ENCODE measurements around the gene PGBD5.

Gene PGBD5

GRCh38 chr1:230278376-230278775, 147.8 kb downstream of the PGBD5 start:
- Histone ChIP-seq H3K9me3 (no peaks in the 10 kb centered on the region), H3K4me3 (no peak overlapping the region), H3K27me3 (no peaks in the 10 kb centered on the region), H3K36me3 (peaks cover 48 to 69% (median 55%) of the 10 kb centered on the region in 3 donors), H3K4me1 (peaks cover 0 to 16% (median 2%) of the 10 kb centered on the region in 4 donors), H3K27ac (no peak overlapping the region)
- no peak for TF ChIP-seq CTCF (IDR thresholded peaks at IDR 0.05)
- peak in 1 of 2 donors; percentile 25 for DNase-seq
- intact Hi-C loops (cut with DNase I; ENCODE audit: low total_unique reads): no loop called here

- H3K36me3 ChIP-seq: peaks cover 48 to 61% (median 55%) of the 10 kb centered on the region in 3 donors
- no peak overlapping the region for H3K27ac ChIP-seq
- peaks cover 0 to 16% (median 2%) of the 10 kb centered on the region in 4 donors for H3K4me1 ChIP-seq
- H3K9me3 ChIP-seq: no peaks in the 10 kb centered on the region
- DNase-seq: peak in 1 of 2 donors; percentile 45
- no peak for TF ChIP-seq CTCF (IDR thresholded peaks at IDR 0.05)
- intact Hi-C loops (cut with DNase I; ENCODE audit: low total_unique reads): no loop called here
- no peak overlapping the region for H3K4me3 ChIP-seq
- no peaks in the 10 kb centered on the region for H3K27me3 ChIP-seq
Measured at GRCh38 chr1:230277201-230278025, 148.7 kb downstream of the PGBD5 start.

DNA sequence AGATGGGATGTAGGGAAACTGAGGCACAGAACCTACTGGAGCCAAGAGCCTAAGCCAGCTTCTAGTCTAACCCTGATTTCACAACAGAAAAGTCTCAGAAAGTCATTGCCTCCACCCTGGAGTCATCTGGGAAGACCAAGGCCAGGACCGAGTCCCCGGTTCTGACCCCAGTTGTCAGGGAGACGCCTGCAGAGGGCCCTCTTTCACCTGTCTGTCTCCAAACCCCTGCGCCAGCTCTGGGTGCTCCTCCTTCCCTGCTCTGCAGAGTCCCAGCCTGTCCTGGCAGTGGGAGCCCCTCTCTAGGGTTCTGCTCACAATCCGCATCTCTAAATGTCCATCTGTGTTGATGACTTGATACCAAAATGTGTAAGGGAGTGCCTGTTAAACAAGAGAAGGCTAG, 149.7 kb downstream of the PGBD5 start:
- H3K27me3 ChIP-seq: no peaks in the 10 kb centered on the region
- intact Hi-C loops (cut with DNase I; ENCODE audit: low total_unique reads): no loop called here
- H3K4me1 ChIP-seq: peaks cover 0 to 24% (median 2%) of the 10 kb centered on the region in 4 donors
- H3K4me3 ChIP-seq: no peak overlapping the region
- H3K27ac ChIP-seq: no peak overlapping the region
- TF ChIP-seq CTCF (IDR thresholded peaks at IDR 0.05): no peak
- peak; percentile 8 to 60 for DNase-seq
- peaks cover 48 to 60% (median 53%) of the 10 kb centered on the region in 3 donors for H3K36me3 ChIP-seq
- H3K9me3 ChIP-seq: no peaks in the 10 kb centered on the region

- TF ChIP-seq CTCF (IDR thresholded peaks at IDR 0.05): no peak
- peaks cover 27 to 38% (median 31%) of the 10 kb centered on the region in 3 donors for H3K36me3 ChIP-seq
- H3K27ac ChIP-seq: peak overlapping the region in 1 of 2 donors; percentile 31
- peak in 1 of 2 donors; percentile 63 for DNase-seq
- intact Hi-C loops (cut with DNase I; ENCODE audit: low total_unique reads): no loop called here
- H3K4me1 ChIP-seq: peaks cover 0 to 45% (median 9%) of the 10 kb centered on the region in 4 donors
- H3K27me3 ChIP-seq: no peaks in the 10 kb centered on the region
- no peak overlapping the region for H3K4me3 ChIP-seq
- H3K9me3 ChIP-seq: no peaks in the 10 kb centered on the region
Measured at GRCh38 chr1:230274254-230274653, 151.9 kb downstream of the PGBD5 start.

GRCh38 chr1:230273141-230273710, 152.9 kb downstream of the PGBD5 start:
- TF ChIP-seq CTCF (IDR thresholded peaks at IDR 0.05): no peak
- H3K9me3 ChIP-seq: no peaks in the 10 kb centered on the region
- H3K4me1 ChIP-seq: peaks cover 0 to 52% (median 14%) of the 10 kb centered on the region in 4 donors
- no peak overlapping the region for H3K4me3 ChIP-seq
- no peaks in the 10 kb centered on the region for H3K27me3 ChIP-seq
- no peak for DNase-seq
- H3K36me3 ChIP-seq: peaks cover 20 to 28% (median 22%) of the 10 kb centered on the region in 3 donors
- no peak overlapping the region for H3K27ac ChIP-seq
- intact Hi-C loops (cut with DNase I; ENCODE audit: low total_unique reads): no loop called here
